Skeletal muscle tissue (tissue), 4 donors: ENCODE data around the gene IRGQ. TPM values are rescaled to one million over a fixed set of nuclear protein-coding genes. Genes with fewer than 3 reads are reported as not detected.
"Not testable (repeated sequence)": the region's sequence is repeated elsewhere in the genome, so short reads cannot be mapped to it uniquely, and the experiment has no call there.

Experiments
- H3K27ac ChIP-seq: one replicate; pipeline ENCODE4 v1.7.0; 2013; ENCODE audit warnings: mild to moderate bottlenecking, low read depth, low read length, inconsistent platforms
- H3K27me3 ChIP-seq, 3 donors: one replicate each; pipeline ENCODE4 v1.7.0; 2013; ENCODE audit warnings: low read length in 3 of 3; ENCODE audit not compliant: control insufficient read depth in 3 of 3, insufficient read depth in 3 of 3
- H3K36me3 ChIP-seq, 3 donors: one replicate each; pipeline ENCODE4 v1.7.0; 2013; ENCODE audit warnings: low read length in 3 of 3; ENCODE audit not compliant: control insufficient read depth in 3 of 3, insufficient read depth in 3 of 3
- H3K4me1 ChIP-seq, 3 donors: one replicate each; pipeline ENCODE4 v1.7.0; 2013; ENCODE audit warnings: low read length in 3 of 3, mild to moderate bottlenecking in 3 of 3; ENCODE audit not compliant: control insufficient read depth in 3 of 3, insufficient read depth in 3 of 3
- H3K4me3 ChIP-seq, 3 donors: one replicate each; pipeline ENCODE4 v1.7.0; 2013; ENCODE audit warnings: low read length in 3 of 3
- H3K9ac ChIP-seq, 3 donors: one replicate each; pipeline ENCODE4 v1.7.0; 2013; ENCODE audit warnings: low read length in 3 of 3, mild to moderate bottlenecking in 3 of 3, moderate library complexity in 2 of 3, low read depth in 1 of 3
- H3K9me3 ChIP-seq, 3 donors: one replicate each; pipeline ENCODE4 v1.7.0; 2013; ENCODE audit warnings: low read length in 3 of 3; ENCODE audit not compliant: control insufficient read depth in 3 of 3
- total RNA-seq: library from RNA; depleted of rRNA; stranded (reverse); fragments of >200 nt; gene quantifications from one replicate; pipeline ENCODE4 v1.2.3, GENCODE V29; 2014
- donor health status: Osteomylitis.

Gene IRGQ
- total RNA-seq, 1 donor from 2014 or later: 24.5 TPM

GRCh38 chr19:43636121-43636683 lies 40.3 kb upstream of the IRGQ start:
- peaks cover 12 to 26% (median 24%) of the 10 kb centered on the region in 3 donors for H3K27me3 ChIP-seq

GRCh38 chr19:43635561-43635940 lies 39.6 kb upstream of the IRGQ start:
- not testable (repeated sequence) for H3K36me3 ChIP-seq, H3K9ac ChIP-seq, H3K4me3 ChIP-seq, H3K9me3 ChIP-seq, H3K27ac ChIP-seq
- Histone ChIP-seq H3K27me3 (peaks cover 10 to 24% (median 20%) of the 10 kb centered on the region in 3 donors), H3K4me1 (peaks cover 7 to 12% (median 9%) of the 10 kb centered on the region in 3 donors)

More at GRCh38 chr19:43636121-43636683, 40.3 kb upstream of the IRGQ start:
- H3K27ac ChIP-seq: no peak overlapping the region
- H3K4me3 ChIP-seq: no peak overlapping the region
- peaks cover 7 to 12% (median 9%) of the 10 kb centered on the region in 3 donors for H3K4me1 ChIP-seq
- no peaks in the 10 kb centered on the region for H3K9me3 ChIP-seq
- no peak overlapping the region for H3K9ac ChIP-seq
- no peaks in the 10 kb centered on the region for H3K36me3 ChIP-seq

- no peak overlapping the region for H3K9ac ChIP-seq
- H3K4me1 ChIP-seq: peaks cover 2 to 6% (median 5%) of the 10 kb centered on the region in 3 donors
- peaks cover 6 to 18% (median 15%) of the 10 kb centered on the region in 3 donors for H3K27me3 ChIP-seq
- no peaks in the 10 kb centered on the region for H3K9me3 ChIP-seq
- no peak overlapping the region for H3K27ac ChIP-seq
- H3K4me3 ChIP-seq: no peak overlapping the region
- no peaks in the 10 kb centered on the region for H3K36me3 ChIP-seq
Observed at GRCh38 chr19:43634872-43635560, 39.1 kb upstream of the IRGQ start.

GRCh38 chr19:43634506-43634871 lies 38.6 kb upstream of the IRGQ start:
- H3K4me3 ChIP-seq: no peak overlapping the region
- H3K4me1 ChIP-seq: peaks cover 0 to 4% (median 3%) of the 10 kb centered on the region in 3 donors
- H3K36me3 ChIP-seq: no peaks in the 10 kb centered on the region
- no peaks in the 10 kb centered on the region for H3K9me3 ChIP-seq
- peaks cover 6 to 17% (median 14%) of the 10 kb centered on the region in 3 donors for H3K27me3 ChIP-seq
- no peak overlapping the region for H3K9ac ChIP-seq
- no peak overlapping the region for H3K27ac ChIP-seq

DNA sequence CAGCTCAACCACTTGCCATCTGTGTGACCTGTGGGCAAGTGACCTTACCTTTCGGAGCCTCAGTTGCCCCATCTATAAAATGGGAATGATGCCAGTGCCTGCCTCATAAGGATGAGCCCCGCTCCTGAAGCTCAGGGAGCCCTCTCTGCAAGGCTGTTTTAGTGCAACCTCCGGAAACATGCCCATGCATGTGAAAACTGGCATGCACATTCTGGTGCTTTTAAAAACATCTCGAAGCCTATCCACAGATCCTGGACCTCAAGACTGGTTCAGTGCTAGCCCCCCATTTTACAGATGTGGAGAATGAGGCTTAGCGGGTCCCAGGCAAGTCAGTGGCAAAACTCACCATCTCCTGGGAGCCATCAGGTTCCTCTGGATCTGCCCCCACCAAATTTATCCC lies 38.1 kb upstream of the IRGQ start:
- Histone ChIP-seq H3K9ac (no peak overlapping the region), H3K4me3 (no peak overlapping the region), H3K9me3 (no peaks in the 10 kb centered on the region), H3K27me3 (peaks cover 6 to 15% (median 12%) of the 10 kb centered on the region in 3 donors), H3K4me1 (peaks cover 0 to 3% (median 1%) of the 10 kb centered on the region in 3 donors), H3K27ac (no peak overlapping the region), H3K36me3 (no peaks in the 10 kb centered on the region)

- no peak overlapping the region for H3K9ac ChIP-seq
- no peak overlapping the region for H3K4me3 ChIP-seq
- H3K27ac ChIP-seq: no peak overlapping the region
- H3K27me3 ChIP-seq: peaks cover 6 to 10% (median 7%) of the 10 kb centered on the region in 3 donors
- no peaks in the 10 kb centered on the region for H3K36me3 ChIP-seq
- H3K9me3 ChIP-seq: no peaks in the 10 kb centered on the region
- no peaks in the 10 kb centered on the region for H3K4me1 ChIP-seq
Observed at GRCh38 chr19:43633520-43633919, 37.6 kb upstream of the IRGQ start.

DNA sequence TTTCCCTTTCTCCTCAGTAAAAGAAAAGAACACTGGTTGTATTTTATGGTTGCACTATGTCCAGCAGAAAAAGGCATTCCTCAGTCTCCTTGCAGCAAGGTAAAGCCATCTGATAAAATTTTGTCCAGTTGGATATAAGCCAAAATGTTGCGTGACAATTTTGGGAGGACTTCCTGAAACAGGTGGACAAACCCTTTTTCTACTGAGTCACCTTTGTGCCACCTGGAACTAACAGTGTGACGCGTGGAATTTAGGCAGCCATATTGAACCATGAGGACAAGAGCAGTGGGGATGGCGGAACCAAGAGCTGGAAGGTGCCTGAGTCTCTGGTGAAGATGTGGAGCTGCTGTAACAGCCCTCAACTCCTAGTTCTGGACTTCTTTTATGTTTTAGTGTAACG lies 35.6 kb upstream of the IRGQ start:
- Histone ChIP-seq H3K4me1 (no peaks in the 10 kb centered on the region), H3K9me3 (no peaks in the 10 kb centered on the region), H3K9ac (no peak overlapping the region), H3K36me3 (no peaks in the 10 kb centered on the region), H3K27me3 (peaks cover 0 to 10% (median 7%) of the 10 kb centered on the region in 3 donors), H3K27ac (no peak overlapping the region), H3K4me3 (no peak overlapping the region)

DNA sequence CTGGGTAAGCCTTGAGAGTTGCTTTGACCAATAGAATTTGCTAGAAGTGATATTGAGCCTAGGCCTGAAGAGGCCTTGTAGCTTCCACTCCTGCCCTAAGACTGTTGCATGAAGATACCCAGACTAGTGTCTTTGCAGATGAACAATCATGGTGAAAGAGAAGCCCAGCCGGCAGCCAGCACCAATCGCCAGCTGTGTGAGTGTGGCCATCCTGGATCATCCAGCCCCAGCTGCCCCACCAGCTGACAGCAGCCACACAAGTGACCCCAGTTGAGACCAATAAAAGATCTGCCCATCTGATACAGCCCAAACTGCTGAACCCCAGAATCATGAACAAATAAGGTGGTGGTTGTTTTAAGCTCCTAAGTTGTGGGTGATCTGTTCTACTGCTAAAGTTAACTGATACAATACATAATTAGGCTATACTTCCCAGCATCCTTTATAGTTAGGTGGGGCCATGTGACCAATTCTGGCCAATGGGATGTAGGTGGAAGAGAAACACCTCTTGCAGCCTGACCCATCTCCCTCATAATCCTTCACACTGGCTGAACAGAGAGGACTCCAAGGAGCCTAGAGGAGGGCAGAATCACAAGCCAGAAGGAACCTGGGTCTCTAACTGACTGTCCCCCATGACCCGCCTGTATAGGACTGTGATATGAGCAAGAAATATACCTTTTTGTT lies 32.9 kb upstream of the IRGQ start:
- Histone ChIP-seq H3K4me1 (no peaks in the 10 kb centered on the region), H3K36me3 (no peaks in the 10 kb centered on the region), H3K27ac (no peak overlapping the region), H3K4me3 (no peak overlapping the region), H3K9ac (no peak overlapping the region), H3K27me3 (peaks cover 3 to 5% (median 5%) of the 10 kb centered on the region in 3 donors), H3K9me3 (no peaks in the 10 kb centered on the region)

DNA sequence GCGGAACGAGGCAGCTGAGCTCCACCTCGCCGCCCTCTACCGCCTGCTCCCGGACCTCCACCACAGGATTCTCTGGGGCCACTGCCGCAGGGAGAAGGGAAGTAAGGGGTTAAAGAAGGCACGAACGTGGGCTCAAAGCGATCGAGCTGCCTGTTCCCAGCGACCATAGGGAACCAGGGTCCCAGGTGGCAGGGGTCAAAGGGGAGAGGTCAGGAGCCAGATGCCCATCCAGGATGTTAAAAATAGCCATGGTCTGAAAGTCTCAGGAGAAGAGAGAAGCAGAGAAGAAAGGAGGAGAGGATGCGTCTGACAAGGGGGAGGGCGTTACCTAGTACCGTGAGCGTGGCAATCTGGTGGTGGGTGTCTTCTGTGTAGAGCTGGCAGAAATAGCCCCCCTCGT lies 30.9 kb upstream of the IRGQ start:
- H3K27me3 ChIP-seq: peaks cover 3 to 5% (median 5%) of the 10 kb centered on the region in 3 donors
- no peak overlapping the region for H3K9ac ChIP-seq
- H3K4me1 ChIP-seq: no peaks in the 10 kb centered on the region

More for the DNA sequence above, 30.9 kb upstream of the IRGQ start:
- no peaks in the 10 kb centered on the region for H3K9me3 ChIP-seq
- H3K4me3 ChIP-seq: no peak overlapping the region
- H3K27ac ChIP-seq: no peak overlapping the region
- H3K36me3 ChIP-seq: no peaks in the 10 kb centered on the region
